HEK293 (cell line): Measurements from ENCODE around the gene MFSD6L.
A peak's percentile ranks its signal among the peaks of the same experiment; 100 is the strongest.

Experiments used
- CTCF ChIA-PET: fragments of 350-600 bp; formaldehyde crosslinking; extraction: SDS; loops from one replicate; lab custom pipeline; 2021; ENCODE audit warnings: antibody characterized with exemption; lab: Yijun Ruan, JAX
- POLR2A ChIA-PET: fragments of 300-600 bp; formaldehyde crosslinking; extraction: SDS; loops from one replicate; lab custom pipeline; 2020; ENCODE audit warnings: antibody characterized with exemption, inconsistent platforms; lab: Yijun Ruan, JAX
- H3K27ac ChIP-seq: fragments of 200-500 bp; sonication (Bioruptor generic); 2 replicates; pipeline ENCODE4 v1.5.1; 2014; ENCODE audit warnings: low read depth, low read length, control low read depth, inconsistent platforms; ENCODE audit errors: extremely low read depth
- H3K36me3 ChIP-seq, 2 experiments: fragments of 200-500 bp in 1 of 2; sonication (Bioruptor generic) in 1 of 2; 1 replicate in 1 of 2; 2 replicates in 1 of 2; pipeline ENCODE4 v1.5.1; 2014 to 2017; ENCODE audit warnings: inconsistent platforms in 2 of 2, low read length in 2 of 2; ENCODE audit not compliant: control insufficient read depth in 2 of 2, insufficient read depth in 1 of 2
- H3K4me1 ChIP-seq: fragments of 200-500 bp; sonication (Bioruptor generic); 2 replicates; pipeline ENCODE4 v1.5.1; 2014; ENCODE audit warnings: mild to moderate bottlenecking, low read length, inconsistent platforms; ENCODE audit not compliant: control insufficient read depth, insufficient read depth
- H3K4me3 ChIP-seq: 2 replicates; pipeline ENCODE4 v1.5.1; 2011; ENCODE audit warnings: low read depth, mild to moderate bottlenecking, control low read depth, low read length, moderate library complexity
- H3K9me3 ChIP-seq: fragments of 200-500 bp; sonication (Bioruptor generic); 2 replicates; pipeline ENCODE4 v1.5.1; 2014; ENCODE audit warnings: low read depth, low read length, inconsistent platforms; ENCODE audit not compliant: control insufficient read depth, insufficient read depth
- BCL11B ChIP-seq: fragments of 450-650 bp; formaldehyde crosslinking; IDR thresholded peaks from 2 replicates; pipeline ENCODE4 v1.5.1; 2016; ENCODE audit warnings: low read depth, missing biosample characterization, missing genetic modification characterization
- FEZF1 ChIP-seq: fragments of 450-650 bp; formaldehyde crosslinking; IDR thresholded peaks from 2 replicates; pipeline ENCODE4 v1.5.1; 2016; ENCODE audit warnings: missing biosample characterization, missing genetic modification characterization
- SALL2 ChIP-seq: fragments of 450-650 bp; formaldehyde crosslinking; IDR thresholded peaks from 2 replicates; pipeline ENCODE4 v1.5.0; 2017; ENCODE audit warnings: missing biosample characterization, mild to moderate bottlenecking, missing genetic modification characterization, borderline replicate concordance
- SCRT2 ChIP-seq: fragments of 450-650 bp; formaldehyde crosslinking; IDR thresholded peaks from 2 replicates; pipeline ENCODE4 v1.5.1; 2016; ENCODE audit warnings: missing biosample characterization, missing genetic modification characterization
- SP7 ChIP-seq: fragments of 450-650 bp; formaldehyde crosslinking; IDR thresholded peaks from 2 replicates; pipeline ENCODE4 v1.5.1; 2016; ENCODE audit warnings: missing biosample characterization, missing genetic modification characterization
- ZFHX2 ChIP-seq: fragments of 450-650 bp; formaldehyde crosslinking; conservative IDR thresholded peaks from 2 replicates; pipeline ENCODE4 v1.5.1; 2016; ENCODE audit warnings: missing biosample characterization, missing genetic modification characterization
- ZFP3 ChIP-seq: fragments of 450-650 bp; formaldehyde crosslinking; IDR thresholded peaks from 2 replicates; pipeline ENCODE4 v1.5.1; 2016; ENCODE audit warnings: low read depth, missing biosample characterization, missing genetic modification characterization
- ZNF140 ChIP-seq: fragments of 450-650 bp; formaldehyde crosslinking; IDR thresholded peaks from 2 replicates; pipeline ENCODE4 v1.5.1; 2016; ENCODE audit warnings: missing biosample characterization, missing genetic modification characterization
- ZNF292 ChIP-seq: fragments of 450-650 bp; formaldehyde crosslinking; IDR thresholded peaks from 2 replicates; pipeline ENCODE4 v1.5.1; 2016; ENCODE audit warnings: low read depth, missing biosample characterization, missing genetic modification characterization, borderline replicate concordance
- ZNF350 ChIP-seq: fragments of 450-650 bp; formaldehyde crosslinking; IDR thresholded peaks from 2 replicates; pipeline ENCODE4 v1.5.0; 2017; ENCODE audit warnings: missing biosample characterization, mild to moderate bottlenecking, missing genetic modification characterization
- ZNF354C ChIP-seq: fragments of 450-650 bp; formaldehyde crosslinking; IDR thresholded peaks from 2 replicates; pipeline ENCODE4 v1.5.1; 2016; ENCODE audit warnings: missing biosample characterization, missing genetic modification characterization, low read depth, borderline replicate concordance
- ZNF394 ChIP-seq: fragments of 450-650 bp; formaldehyde crosslinking; IDR thresholded peaks from 2 replicates; pipeline ENCODE4 v1.5.1; 2016; ENCODE audit warnings: missing biosample characterization, missing genetic modification characterization, mild to moderate bottlenecking, moderate library complexity, borderline replicate concordance
- ZNF416 ChIP-seq: fragments of 450-650 bp; formaldehyde crosslinking; IDR thresholded peaks from 2 replicates; pipeline ENCODE4 v1.5.1; 2016; ENCODE audit warnings: missing biosample characterization, missing genetic modification characterization
- ZNF561 ChIP-seq: fragments of 450-650 bp; IDR thresholded peaks from 2 replicates; pipeline ENCODE4 v1.5.1; 2018; ENCODE audit warnings: missing biosample characterization, missing genetic modification characterization, borderline replicate concordance
- ZNF621 ChIP-seq: fragments of 450-650 bp; formaldehyde crosslinking; IDR thresholded peaks from 2 replicates; pipeline ENCODE4 v1.5.1; 2017; ENCODE audit warnings: missing biosample characterization, missing genetic modification characterization
- ZNF677 ChIP-seq: fragments of 450-650 bp; IDR thresholded peaks from 2 replicates; pipeline ENCODE4 v1.5.0; 2018; ENCODE audit warnings: missing biosample characterization, mild to moderate bottlenecking, missing genetic modification characterization, moderate library complexity
- TF ChIP-seq, protein P1 (sequence below): fragments of 450-650 bp; formaldehyde crosslinking; IDR thresholded peaks from 2 replicates; pipeline ENCODE4 v1.5.1; 2016; ENCODE audit warnings: missing biosample characterization, missing genetic modification characterization
- TF ChIP-seq, protein P2 (sequence below): fragments of 450-650 bp; formaldehyde crosslinking; IDR thresholded peaks from 2 replicates; pipeline ENCODE4 v1.5.1; 2017; ENCODE audit warnings: missing biosample characterization, missing genetic modification characterization
- TF ChIP-seq, protein P3 (sequence below): fragments of 450-650 bp; formaldehyde crosslinking; IDR thresholded peaks from 2 replicates; pipeline ENCODE4 v1.5.1; 2016; ENCODE audit warnings: missing biosample characterization, missing genetic modification characterization

Gene MFSD6L

DNA sequence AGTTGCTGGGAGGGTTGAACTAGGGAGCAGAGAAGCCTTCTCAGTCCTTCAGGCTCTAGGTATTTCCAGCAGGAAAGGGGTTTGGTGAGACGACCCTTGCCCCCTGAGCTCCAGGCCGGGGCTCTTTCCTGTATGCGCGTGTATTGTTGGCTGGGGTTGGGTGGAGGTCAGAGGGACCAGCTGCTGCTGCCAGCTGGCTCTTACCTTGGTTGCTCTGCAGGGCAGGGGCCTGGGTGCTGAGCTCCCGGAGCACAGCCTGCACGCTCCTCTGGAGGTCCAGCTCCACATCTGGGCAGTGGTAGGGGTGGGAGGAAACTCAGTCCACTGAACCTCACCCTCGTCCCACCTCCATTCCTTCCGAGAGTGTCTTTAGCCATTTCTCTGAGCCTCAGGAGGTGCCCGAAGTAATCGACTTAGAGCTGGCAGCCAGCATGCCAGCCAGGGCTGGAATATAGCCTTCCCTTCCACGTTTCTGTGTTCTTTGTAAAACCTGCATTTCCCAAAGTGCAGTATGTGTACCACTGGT, 40.3 kb upstream of the MFSD6L start:
- Histone ChIP-seq H3K27ac (no peak overlapping the region), H3K9me3 (no peaks in the 10 kb centered on the region), H3K4me1 (no peaks in the 10 kb centered on the region), H3K36me3 (no peaks in the 10 kb centered on the region), H3K4me3 (no peak overlapping the region)
- CTCF ChIA-PET: interaction anchor here (0.6 to 0.7 kb wide), 2 partner anchors 31 to 142 kb away, joined by 3 read pairs; no protein-coding TSS in a partner anchor
- TF ChIP-seq ZNF140 (tag by site-specific recombination) (no peak), ZNF621 (tag by site-specific recombination) (no peak)
- POLR2A ChIA-PET: no interaction called here

DNA sequence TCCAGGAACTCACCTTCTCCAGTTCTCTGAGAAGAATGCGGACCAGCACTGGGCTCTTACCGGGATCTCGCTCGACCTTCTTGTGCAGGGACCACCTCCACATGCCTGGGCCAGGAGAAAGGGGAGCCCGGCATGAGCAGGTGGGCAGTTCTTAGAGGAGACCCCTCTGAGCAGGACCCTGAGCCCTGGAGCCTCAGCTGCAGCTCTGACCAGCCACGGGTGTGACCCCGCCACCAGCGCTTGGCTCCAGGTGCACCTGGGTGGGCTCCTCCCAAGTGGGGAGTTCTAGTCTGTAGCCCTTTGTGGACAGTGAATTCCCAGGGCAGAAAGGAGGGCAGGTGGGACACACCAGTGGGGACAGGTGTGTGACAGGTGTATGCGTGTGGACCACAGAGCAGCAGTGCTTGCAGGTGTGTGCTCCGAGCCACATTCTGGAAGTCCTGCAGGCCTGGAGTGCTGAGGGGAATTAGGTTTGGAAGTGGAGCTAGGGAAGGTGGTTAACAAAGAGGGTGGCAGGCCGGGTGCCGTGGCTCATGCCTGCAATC, 39.5 kb upstream of the MFSD6L start:
- Histone ChIP-seq H3K4me1 (no peaks in the 10 kb centered on the region), H3K9me3 (no peaks in the 10 kb centered on the region), H3K4me3 (no peak overlapping the region)
- TF ChIP-seq, protein P1, sequence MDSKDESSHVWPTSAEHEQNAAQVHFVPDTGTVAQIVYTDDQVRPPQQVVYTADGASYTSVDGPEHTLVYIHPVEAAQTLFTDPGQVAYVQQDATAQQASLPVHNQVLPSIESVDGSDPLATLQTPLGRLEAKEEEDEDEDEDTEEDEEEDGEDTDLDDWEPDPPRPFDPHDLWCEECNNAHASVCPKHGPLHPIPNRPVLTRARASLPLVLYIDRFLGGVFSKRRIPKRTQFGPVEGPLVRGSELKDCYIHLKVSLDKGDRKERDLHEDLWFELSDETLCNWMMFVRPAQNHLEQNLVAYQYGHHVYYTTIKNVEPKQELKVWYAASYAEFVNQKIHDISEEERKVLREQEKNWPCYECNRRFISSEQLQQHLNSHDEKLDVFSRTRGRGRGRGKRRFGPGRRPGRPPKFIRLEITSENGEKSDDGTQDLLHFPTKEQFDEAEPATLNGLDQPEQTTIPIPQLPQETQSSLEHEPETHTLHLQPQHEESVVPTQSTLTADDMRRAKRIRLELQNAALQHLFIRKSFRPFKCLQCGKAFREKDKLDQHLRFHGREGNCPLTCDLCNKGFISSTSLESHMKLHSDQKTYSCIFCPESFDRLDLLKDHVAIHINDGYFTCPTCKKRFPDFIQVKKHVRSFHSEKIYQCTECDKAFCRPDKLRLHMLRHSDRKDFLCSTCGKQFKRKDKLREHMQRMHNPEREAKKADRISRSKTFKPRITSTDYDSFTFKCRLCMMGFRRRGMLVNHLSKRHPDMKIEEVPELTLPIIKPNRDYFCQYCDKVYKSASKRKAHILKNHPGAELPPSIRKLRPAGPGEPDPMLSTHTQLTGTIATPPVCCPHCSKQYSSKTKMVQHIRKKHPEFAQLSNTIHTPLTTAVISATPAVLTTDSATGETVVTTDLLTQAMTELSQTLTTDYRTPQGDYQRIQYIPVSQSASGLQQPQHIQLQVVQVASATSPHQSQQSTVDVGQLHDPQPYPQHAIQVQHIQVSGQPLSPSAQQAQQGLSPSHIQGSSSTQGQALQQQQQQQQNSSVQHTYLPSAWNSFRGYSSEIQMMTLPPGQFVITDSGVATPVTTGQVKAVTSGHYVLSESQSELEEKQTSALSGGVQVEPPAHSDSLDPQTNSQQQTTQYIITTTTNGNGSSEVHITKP (tag by site-specific recombination): no peak
- TF ChIP-seq FEZF1 (tag by site-specific recombination): no peak
- no peak for TF ChIP-seq ZNF292 (tag by site-specific recombination)
- TF ChIP-seq ZFP3 (tag by site-specific recombination): no peak
- no peak for TF ChIP-seq ZNF561 (tag by site-specific recombination)
- TF ChIP-seq ZNF394 (tag by site-specific recombination): no peak
- TF ChIP-seq BCL11B: no peak
- TF ChIP-seq, all 188 proteins: peak for 0
- Histone ChIP-seq H3K27ac (no peak overlapping the region), H3K36me3 (no peaks in the 10 kb centered on the region)
- ChIA-PET POLR2A (no interaction called here), CTCF (interaction anchor here (0.6 to 0.7 kb wide), 2 partner anchors 31 to 658 kb away, joined by 3 read pairs; no protein-coding TSS in a partner anchor)

DNA sequence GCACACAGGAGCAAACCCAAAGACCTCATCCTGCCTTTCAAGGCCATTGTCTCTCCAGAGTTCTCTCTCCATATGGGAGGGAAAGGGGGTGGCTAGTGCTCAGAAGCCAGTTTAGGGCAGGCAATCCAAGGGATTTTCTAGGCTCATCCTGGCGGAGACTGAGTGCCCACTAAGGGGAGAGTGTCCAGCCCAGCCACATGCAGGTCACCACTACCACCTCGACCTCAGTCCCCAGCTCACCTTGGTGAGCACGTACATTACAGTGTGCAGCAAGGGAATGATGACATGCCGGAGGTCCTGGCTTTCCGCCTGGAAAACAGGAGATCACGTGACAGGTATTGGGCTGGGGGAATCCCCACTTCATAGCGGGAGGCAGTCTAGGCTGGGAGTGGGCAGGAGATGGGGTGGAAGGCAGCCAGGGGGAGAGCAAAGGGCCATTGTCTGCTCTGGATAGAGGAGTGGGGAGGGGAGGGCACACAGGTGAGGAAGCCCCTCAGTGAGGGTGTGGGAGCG, 38.5 kb upstream of the MFSD6L start:
- ChIA-PET CTCF (no interaction called here), POLR2A (no interaction called here)
- Histone ChIP-seq H3K36me3 (no peaks in the 10 kb centered on the region), H3K9me3 (no peaks in the 10 kb centered on the region), H3K27ac (no peak overlapping the region), H3K4me1 (no peaks in the 10 kb centered on the region), H3K4me3 (no peak overlapping the region)
- TF ChIP-seq ZNF416 (tag by site-specific recombination) (no peak), SCRT2 (tag by site-specific recombination) (peak; percentile 18; the same call in 1 of the 2 replicates), ZNF677 (tag by site-specific recombination) (no peak), SP7 (tag by site-specific recombination) (no peak), ZNF350 (tag by site-specific recombination) (no peak), ZNF354C (tag by site-specific recombination) (no peak), ZFHX2 (tag by site-specific recombination) (peak; percentile 22; the same call in 1 of the 2 replicates), SALL2 (tag by site-specific recombination) (no peak)
- TF ChIP-seq, protein P2, sequence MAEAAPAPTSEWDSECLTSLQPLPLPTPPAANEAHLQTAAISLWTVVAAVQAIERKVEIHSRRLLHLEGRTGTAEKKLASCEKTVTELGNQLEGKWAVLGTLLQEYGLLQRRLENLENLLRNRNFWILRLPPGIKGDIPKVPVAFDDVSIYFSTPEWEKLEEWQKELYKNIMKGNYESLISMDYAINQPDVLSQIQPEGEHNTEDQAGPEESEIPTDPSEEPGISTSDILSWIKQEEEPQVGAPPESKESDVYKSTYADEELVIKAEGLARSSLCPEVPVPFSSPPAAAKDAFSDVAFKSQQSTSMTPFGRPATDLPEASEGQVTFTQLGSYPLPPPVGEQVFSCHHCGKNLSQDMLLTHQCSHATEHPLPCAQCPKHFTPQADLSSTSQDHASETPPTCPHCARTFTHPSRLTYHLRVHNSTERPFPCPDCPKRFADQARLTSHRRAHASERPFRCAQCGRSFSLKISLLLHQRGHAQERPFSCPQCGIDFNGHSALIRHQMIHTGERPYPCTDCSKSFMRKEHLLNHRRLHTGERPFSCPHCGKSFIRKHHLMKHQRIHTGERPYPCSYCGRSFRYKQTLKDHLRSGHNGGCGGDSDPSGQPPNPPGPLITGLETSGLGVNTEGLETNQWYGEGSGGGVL: peak; percentile 19; the same call in 1 of the 2 replicates
- TF ChIP-seq, protein P3, sequence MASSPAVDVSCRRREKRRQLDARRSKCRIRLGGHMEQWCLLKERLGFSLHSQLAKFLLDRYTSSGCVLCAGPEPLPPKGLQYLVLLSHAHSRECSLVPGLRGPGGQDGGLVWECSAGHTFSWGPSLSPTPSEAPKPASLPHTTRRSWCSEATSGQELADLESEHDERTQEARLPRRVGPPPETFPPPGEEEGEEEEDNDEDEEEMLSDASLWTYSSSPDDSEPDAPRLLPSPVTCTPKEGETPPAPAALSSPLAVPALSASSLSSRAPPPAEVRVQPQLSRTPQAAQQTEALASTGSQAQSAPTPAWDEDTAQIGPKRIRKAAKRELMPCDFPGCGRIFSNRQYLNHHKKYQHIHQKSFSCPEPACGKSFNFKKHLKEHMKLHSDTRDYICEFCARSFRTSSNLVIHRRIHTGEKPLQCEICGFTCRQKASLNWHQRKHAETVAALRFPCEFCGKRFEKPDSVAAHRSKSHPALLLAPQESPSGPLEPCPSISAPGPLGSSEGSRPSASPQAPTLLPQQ (tag by site-specific recombination): no peak
